Right lobe of liver (tissue), 6 donors: ENCODE data around the gene ILK. TPM values are rescaled to one million over a fixed set of nuclear protein-coding genes. Genes with fewer than 3 reads are reported as not detected.

Source experiments
- ATAC-seq, 4 donors: fragments of 200-7000 bp; cut with Tn5 transposase; one replicate each; pipeline ENCODE4 v1.9.1; 2020; ENCODE audit warnings: mild to moderate bottlenecking in 4 of 4, moderate library complexity in 4 of 4
- DNase-seq, 3 donors: peaks; one replicate each; pipeline ENCODE4 v3.0.0-alpha.2; 2020
- H3K27ac ChIP-seq, 3 donors: fragments of 200-600 bp; one replicate each; pipeline ENCODE4 v1.8.0; 2022
- H3K27me3 ChIP-seq, 2 donors: fragments of 200-600 bp; one replicate each; pipeline ENCODE4 v1.8.0; 2022
- H3K36me3 ChIP-seq, 4 donors: fragments of 200-600 bp; sonication (generic) in 1 of 4; one replicate each; pipeline versions ENCODE4 v1.5.1 to v1.8.0; 2017 to 2022; ENCODE audit warnings: control low read depth in 1 of 4
- H3K4me1 ChIP-seq, 4 donors: fragments of 200-600 bp; sonication (generic) in 1 of 4; one replicate each; pipeline versions ENCODE4 v1.5.1 to v1.8.0; 2017 to 2022; ENCODE audit warnings: control low read depth in 1 of 4
- H3K4me3 ChIP-seq, 3 donors: fragments of 200-600 bp; one replicate each; pipeline ENCODE4 v1.8.0; 2022
- H3K9me3 ChIP-seq, 4 donors: fragments of 200-600 bp; sonication (generic) in 1 of 4; one replicate each; pipeline versions ENCODE4 v1.5.1 to v1.8.0; 2017 to 2022; ENCODE audit warnings: control low read depth in 1 of 4
- POLR2A ChIP-seq: fragments of 450-650 bp; IDR thresholded peaks from one replicate; pipeline ENCODE4 v1.6.1; 2017; ENCODE audit warnings: antibody characterized with exemption, mild to moderate bottlenecking
- WGBS: methylation state at CpG from one replicate; pipeline ENCODE4 v1.1.6; 2018; ENCODE audit warnings: low coverage, low lambda C conversion rate; ENCODE audit not compliant: insufficient coverage; ENCODE audit errors: missing lambda C conversion rate; 5-methylcytosine and 5-hydroxymethylcytosine counted together
- intact Hi-C, 2 donors: fragments of 100-400 bp; cut with DNase I; formaldehyde crosslinking; loops; one replicate each; pipeline versions ENCODE4 v1.11.2 to v1.14.1; 2022
- total RNA-seq, 6 experiments: library from RNA; depleted of rRNA in 2 of 6; stranded (reverse); fragments of >200 nt in 2 of 6; fragmentation: NEBNext Ultra II Directional in 3 of 6; extraction: Animal tissue kit (Norgen Biotek cat#: 25700) in 3 of 6; gene quantifications; one replicate each; pipeline versions ENCODE4 v1.1.0 to v1.2.4, GENCODE V29; 2016 to 2023
- TF ChIP-seq, protein P1 (sequence below), 4 donors: fragments of 200-600 bp in 3 of 4; fragments of 450-650 bp in 1 of 4; IDR thresholded peaks; one replicate each; pipeline versions ENCODE4 v1.5.1 to v1.8.0; 2016 to 2022; ENCODE audit warnings: antibody characterized with exemption in 4 of 4, mild to moderate bottlenecking in 2 of 4
- donor health status: DM: no; HTN: yes; CAD: no.
- donor health status: DM: no; HTN: no; CAD: no.
- donor health status: DM: no; HTN: no; CAD: no.
- donor health status: DM: no; HTN: yes; CAD: no.
- donor health status: DM: no; HTN: yes; CAD: no.

The ILK gene
- total RNA-seq, 6 experiments from 2014 or later, result 33.4 to 79.9 (median 55.0) TPM

DNA sequence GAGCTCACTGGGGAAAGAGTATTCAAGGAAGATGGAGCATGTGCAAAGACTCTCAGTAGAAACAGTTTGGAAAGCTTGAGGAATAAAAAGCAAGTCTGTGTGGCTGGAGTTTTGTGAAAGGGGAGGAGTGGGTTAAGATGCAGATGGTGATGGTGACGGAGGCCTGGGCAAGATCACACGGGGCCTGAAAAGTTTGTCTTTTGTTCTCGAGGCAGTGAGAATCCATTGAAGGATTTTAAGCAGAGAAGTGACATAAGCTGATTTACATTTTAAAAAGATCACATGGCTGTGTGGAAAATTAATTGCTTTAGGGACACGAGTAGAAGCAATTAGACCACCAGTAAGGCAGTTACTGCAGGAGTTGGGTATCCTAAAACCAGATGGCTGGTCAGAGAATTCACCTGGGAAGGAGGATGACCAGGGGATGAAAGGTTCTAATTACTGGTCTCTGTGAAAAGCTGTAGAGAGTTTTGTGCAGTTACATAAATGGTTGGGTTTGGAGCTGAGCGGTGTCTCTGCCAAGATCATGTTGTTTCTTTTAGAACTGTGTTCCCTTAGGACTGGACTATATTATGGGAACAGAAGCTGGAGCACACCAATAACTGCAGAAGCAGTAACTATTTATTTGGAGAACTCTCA lies 7.2 kb upstream of the ILK start:
- ATAC-seq, result no peak
- WGBS, result 72% methylated on average over 5 of the region's 5 CpGs
- H3K27ac ChIP-seq, result no peak overlapping the region
- no peak for TF ChIP-seq POLR2A
- TF ChIP-seq, protein P1, sequence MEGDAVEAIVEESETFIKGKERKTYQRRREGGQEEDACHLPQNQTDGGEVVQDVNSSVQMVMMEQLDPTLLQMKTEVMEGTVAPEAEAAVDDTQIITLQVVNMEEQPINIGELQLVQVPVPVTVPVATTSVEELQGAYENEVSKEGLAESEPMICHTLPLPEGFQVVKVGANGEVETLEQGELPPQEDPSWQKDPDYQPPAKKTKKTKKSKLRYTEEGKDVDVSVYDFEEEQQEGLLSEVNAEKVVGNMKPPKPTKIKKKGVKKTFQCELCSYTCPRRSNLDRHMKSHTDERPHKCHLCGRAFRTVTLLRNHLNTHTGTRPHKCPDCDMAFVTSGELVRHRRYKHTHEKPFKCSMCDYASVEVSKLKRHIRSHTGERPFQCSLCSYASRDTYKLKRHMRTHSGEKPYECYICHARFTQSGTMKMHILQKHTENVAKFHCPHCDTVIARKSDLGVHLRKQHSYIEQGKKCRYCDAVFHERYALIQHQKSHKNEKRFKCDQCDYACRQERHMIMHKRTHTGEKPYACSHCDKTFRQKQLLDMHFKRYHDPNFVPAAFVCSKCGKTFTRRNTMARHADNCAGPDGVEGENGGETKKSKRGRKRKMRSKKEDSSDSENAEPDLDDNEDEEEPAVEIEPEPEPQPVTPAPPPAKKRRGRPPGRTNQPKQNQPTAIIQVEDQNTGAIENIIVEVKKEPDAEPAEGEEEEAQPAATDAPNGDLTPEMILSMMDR (IDR thresholded peaks at IDR 0.05), result no peak
- no peaks in the 10 kb centered on the region for H3K27me3 ChIP-seq
- H3K4me1 ChIP-seq, result peaks cover 0 to 20% (median 5%) of the 10 kb centered on the region in 4 donors
- DNase-seq, result no peak
- peaks cover 0 to 34% (median 13%) of the 10 kb centered on the region in 4 donors for H3K36me3 ChIP-seq
- no peaks in the 10 kb centered on the region for H3K9me3 ChIP-seq
- no peak overlapping the region for H3K4me3 ChIP-seq
- intact Hi-C loops, result no loop called here

DNA sequence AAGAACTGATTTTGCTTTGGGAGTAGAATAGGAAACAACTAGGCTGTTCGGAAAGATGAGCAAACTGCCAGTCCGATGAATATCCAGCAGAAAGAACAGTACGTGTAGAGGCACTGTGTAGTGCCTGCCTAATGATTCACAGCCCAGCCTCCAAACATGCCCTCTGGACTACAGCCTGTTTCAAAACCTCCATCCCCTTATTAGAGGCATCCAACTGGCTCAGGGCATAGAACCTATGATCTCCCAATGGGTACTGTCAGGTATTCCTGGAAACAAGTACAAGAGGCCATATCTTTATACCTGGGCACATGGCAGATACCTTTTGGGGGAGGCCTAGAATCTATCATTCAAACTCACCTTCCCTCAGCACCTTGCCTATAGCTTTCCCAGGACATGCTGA lies 5.0 kb upstream of the ILK start:
- Histone ChIP-seq H3K4me1 (peaks cover 0 to 32% (median 12%) of the 10 kb centered on the region in 4 donors), H3K27ac (peak overlapping the region in 1 of 3 donors; percentile 38), H3K27me3 (no peaks in the 10 kb centered on the region), H3K4me3 (no peak overlapping the region), H3K9me3 (no peaks in the 10 kb centered on the region), H3K36me3 (peaks cover 0 to 34% (median 13%) of the 10 kb centered on the region in 4 donors)
- DNase-seq, result peak in 2 of 3 donors; percentile 62 to 74
- intact Hi-C loops, result no loop called here
- peak; percentile 75 to 86 (median 86) for ATAC-seq
- TF ChIP-seq, protein P1 (IDR thresholded peaks at IDR 0.05), result no peak
- TF ChIP-seq POLR2A, result peak; percentile 47
- WGBS, result 0% methylated on average over 3 of the region's 3 CpGs

DNA sequence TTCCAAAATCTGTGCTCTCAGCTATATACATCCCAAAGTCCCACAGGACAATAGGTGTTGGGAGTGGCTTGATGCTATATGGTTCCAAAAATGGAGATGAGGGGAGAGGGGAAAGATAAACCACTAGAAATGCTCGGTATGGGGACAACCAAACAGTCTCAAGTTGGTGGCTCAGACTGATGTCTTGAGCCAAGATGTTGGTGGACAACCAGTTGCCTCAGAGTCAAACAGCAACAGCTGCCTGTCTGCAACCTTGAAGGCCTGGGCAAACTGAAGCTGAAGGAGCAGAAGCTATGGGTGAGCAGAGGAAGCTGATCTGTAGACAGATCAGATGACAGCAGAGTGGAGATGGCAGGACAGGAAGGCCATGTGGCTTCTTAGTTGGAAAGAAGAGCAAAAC lies 4.1 kb upstream of the ILK start:
- WGBS, result 67% methylated on average over 1 of the region's 1 CpG
- Histone ChIP-seq H3K9me3 (no peaks in the 10 kb centered on the region), H3K4me1 (peaks cover 0 to 33% (median 12%) of the 10 kb centered on the region in 4 donors), H3K27me3 (no peaks in the 10 kb centered on the region), H3K4me3 (no peak overlapping the region), H3K36me3 (peaks cover 0 to 34% (median 13%) of the 10 kb centered on the region in 4 donors), H3K27ac (no peak overlapping the region)
- intact Hi-C loops, result no loop called here
- DNase-seq (no peak), ATAC-seq (no peak)
- TF ChIP-seq, protein P1 (IDR thresholded peaks at IDR 0.05), result no peak
- no peak for TF ChIP-seq POLR2A

DNA sequence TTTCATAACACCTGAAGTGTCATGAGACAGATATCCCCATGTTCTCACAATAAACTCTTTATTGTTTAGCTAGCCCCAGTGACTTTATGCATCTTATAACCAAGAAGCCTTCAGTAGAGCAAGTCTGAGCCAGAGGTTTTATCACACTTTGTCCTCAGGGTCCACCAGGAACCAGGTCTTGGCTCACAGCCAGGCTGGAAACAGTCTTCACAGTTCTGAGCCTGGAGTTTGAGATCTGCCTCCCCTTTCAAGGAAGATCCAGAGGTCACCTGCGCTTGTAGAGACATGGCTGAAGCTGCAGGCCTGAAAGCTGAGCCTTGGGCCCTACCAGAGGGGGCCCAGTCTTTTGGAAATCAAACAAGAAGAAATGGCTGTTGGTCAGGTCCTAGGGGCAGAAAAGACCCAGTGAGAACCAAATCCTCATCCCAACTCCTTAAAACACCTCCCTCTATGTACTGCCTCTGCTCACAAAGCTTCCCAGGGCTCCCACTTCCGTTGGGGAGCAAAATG lies 3.6 kb upstream of the ILK start:
- intact Hi-C loops, result no loop called here
- ATAC-seq (no peak), DNase-seq (no peak)
- TF ChIP-seq POLR2A, result no peak
- TF ChIP-seq, protein P1 (IDR thresholded peaks at IDR 0.05), result no peak
- no peak overlapping the region for H3K4me3 ChIP-seq
- H3K4me1 ChIP-seq, result peaks cover 0 to 38% (median 14%) of the 10 kb centered on the region in 4 donors
- no peak overlapping the region for H3K27ac ChIP-seq
- peaks cover 0 to 34% (median 13%) of the 10 kb centered on the region in 4 donors for H3K36me3 ChIP-seq
- no peaks in the 10 kb centered on the region for H3K9me3 ChIP-seq
- no peaks in the 10 kb centered on the region for H3K27me3 ChIP-seq
- 93% methylated on average over 2 of the region's 2 CpGs for WGBS
